IPS-18c (cell line): ENCODE measurements around the gene CD8A.

Source experiments
- H3K4me3 ChIP-seq: 2 replicates; pipeline ENCODE4 v1.7.0; 2013; ENCODE audit warnings: low read depth, mild to moderate bottlenecking, low read length, moderate library complexity; ENCODE audit not compliant: insufficient read depth
- H3K9me3 ChIP-seq: one replicate; pipeline ENCODE4 v1.6.1; 2013; ENCODE audit warnings: mild to moderate bottlenecking, low read length, moderate library complexity; ENCODE audit not compliant: control insufficient read depth, insufficient read depth

The CD8A gene

DNA sequence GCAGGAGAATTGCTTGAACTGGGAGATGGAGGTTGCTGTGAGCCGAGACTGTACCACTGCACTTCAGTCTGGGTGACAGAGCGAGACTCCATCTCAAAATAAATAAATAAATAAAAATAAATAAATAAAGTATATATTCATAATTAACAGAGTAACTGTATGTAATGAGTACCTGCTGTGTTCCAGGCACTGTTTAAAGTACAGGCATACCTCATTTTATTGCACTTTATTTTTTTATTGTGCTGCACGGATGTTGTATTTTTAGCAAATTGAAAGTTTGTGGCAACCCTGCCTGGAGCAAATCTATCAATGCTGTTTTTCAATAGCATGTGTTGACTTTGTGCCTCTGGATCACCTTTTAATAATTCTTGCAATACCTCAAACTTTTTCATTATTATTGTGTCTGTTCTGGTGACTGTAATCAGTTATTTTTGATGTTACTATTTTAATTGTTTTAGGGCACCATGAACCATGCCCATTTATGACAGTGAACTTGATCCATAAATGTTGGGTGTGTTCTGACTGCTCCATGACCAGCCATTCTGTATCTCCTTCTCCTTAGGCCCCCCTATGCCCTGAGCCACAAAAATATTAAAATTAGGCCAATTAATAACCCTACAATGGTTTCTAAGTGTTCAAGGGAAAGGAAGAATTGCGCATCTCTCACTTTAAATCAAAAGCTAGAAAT lies 27.5 kb upstream of the CD8A start:
- H3K4me3 ChIP-seq: no peak overlapping the region

DNA sequence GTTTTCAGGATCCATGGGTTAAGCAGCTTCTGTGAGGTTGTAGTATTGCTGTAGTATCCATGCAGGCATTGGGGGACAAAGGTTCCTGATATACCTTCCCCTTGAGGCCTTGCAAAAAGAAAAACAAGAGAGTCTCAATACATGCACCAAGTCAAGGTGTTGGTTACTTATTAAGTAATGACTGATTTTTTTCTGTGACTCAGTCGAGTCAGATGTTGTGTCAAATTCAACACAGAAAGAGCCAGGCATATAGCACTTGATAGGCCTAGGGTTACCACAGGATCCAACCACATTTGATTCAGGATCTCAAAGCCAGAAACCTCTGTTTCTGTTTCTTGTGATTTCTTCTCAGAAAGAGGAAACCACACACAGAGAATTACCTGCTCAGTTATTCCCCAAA lies 24.9 kb upstream of the CD8A start:
- no peak overlapping the region for H3K4me3 ChIP-seq
- no peaks in the 10 kb centered on the region for H3K9me3 ChIP-seq

More for the DNA sequence above, 27.5 kb upstream of the CD8A start:
- H3K9me3 ChIP-seq: no peaks in the 10 kb centered on the region

DNA sequence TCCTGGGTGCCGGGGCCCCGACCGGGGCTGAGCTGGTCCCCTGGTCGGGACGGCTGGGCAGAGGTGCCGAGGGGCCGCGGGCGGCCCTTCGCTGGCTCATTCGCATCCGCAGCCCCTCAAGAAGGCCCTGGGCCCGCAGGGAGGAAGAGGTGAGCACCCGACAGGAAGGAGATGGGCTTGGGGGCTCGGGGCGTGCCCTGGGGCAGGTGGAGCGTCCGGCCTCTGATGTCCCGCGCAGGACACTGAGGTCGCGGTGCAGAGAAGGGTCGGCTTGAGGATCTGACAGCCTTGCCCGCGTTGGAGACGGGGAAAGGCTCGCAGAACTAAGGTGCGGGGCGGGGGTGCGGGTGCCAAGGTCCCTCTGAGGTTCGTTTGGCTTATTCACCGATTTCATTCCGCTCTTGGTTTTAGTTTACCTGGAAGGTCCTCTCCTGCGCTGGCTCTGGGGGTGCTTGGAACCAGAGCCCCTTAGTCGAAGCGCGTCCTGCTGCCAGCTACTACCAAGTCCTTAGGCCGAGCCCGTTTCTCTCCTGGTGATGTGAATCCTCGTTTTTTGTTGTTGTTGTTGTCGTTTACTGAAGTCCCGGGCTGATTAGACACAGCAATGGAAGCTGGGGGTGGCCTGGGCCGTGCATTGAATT lies 18.9 kb upstream of the CD8A start:
- H3K4me3 ChIP-seq: no peak overlapping the region

DNA sequence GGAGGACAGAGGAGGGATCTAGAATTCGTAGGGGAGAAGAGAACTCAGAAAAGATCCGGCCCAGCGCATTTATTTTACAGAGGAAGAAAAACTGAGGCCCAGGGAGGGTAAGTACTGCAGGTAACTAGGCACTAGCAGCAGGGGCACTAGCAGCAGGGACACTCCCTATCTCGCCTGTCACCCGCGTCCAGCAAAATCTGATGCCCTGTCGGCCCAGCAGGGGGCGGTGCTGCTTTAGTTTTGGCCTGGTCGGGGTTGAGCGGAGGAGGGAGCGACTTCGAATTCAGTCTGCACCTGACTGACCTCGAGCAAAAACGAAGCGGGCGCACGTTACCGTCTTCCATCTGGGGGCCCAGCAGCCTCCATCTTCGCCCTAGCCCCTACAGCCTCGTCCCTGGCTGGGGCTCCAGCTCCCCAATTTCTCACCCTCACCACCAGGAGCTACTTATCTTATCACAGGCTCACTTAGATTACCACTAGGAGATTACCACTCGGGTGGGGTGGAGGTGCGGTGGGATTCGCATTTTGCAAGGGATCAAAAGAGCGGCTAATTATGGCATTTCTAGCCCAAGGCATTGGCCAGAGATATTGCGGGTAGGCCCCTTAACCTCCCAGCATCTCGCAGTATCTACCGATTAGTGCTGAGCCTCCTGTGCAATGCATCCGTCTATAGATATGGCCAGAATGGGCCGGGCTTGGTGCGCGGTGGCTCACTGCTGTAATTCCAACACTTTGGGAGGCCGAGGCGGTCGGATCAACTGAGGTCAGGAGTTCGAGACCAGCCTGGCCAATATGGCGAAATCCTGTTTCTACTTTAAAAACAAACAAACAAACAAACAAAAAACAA lies 17.8 kb upstream of the CD8A start:
- Histone ChIP-seq H3K4me3 (peak overlapping the region; percentile 57; the same call in 1 of the 2 replicates), H3K9me3 (no peaks in the 10 kb centered on the region)

More for the DNA sequence above, 18.9 kb upstream of the CD8A start:
- no peaks in the 10 kb centered on the region for H3K9me3 ChIP-seq

DNA sequence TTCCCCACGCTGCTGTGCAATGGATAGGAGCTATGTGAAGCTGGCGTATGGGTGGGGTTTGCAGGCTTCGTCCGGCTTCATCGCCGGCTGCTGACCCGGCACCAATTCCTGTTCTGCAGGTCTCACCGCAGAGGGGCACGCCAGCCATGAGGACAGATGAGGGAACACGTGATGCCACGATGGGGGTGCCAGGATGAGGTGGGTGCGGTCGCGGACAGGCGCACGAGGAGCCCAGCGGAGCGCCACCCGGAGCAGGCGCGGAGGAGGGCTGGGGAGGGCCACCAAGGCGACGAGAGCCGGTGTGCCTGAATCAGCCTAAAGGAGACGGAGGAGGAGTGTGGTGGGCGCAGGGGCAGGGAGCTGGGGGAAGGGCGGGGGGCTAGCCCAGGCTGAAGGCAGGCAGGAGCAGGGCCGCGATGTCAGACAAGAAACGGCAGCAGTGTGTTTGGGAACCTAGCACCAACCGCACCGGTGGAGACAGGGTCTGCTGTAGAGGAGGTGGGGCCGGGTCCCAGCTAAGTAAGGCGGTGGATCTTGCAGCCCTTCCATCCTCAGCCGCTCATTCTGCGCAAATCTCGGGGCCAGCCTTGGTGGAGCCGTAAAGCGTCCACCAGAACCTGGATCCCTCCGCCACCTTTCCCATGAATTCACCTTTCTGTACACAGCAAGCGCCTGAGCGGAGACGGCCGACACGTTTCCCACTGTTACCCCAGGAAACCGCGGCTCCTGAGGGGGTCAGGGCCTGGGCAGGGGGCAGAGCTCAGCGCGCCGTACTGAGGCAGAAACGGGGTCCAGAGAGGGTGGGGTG lies 17.0 kb upstream of the CD8A start:
- Histone ChIP-seq H3K4me3 (peak overlapping the region; percentile 57), H3K9me3 (no peaks in the 10 kb centered on the region)

DNA sequence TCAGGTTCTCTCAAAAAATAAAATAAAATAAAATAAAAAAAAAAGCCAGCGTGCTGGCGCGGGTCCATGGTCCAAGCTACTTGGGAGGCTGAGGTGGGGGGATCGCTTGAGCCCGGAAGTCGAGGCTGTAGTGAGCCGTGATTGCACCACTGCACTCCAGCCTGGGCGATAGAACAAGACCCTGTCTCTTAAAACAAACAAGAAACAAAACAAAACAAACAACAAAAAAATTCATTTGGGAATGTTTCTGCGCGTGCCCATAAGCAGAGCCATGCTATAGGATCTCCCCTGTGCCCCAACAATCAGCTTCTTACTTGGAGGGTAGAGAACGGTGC lies 16.4 kb upstream of the CD8A start:
- Histone ChIP-seq H3K4me3 (peak overlapping the region; percentile 57; the same call in 1 of the 2 replicates), H3K9me3 (no peaks in the 10 kb centered on the region)

DNA sequence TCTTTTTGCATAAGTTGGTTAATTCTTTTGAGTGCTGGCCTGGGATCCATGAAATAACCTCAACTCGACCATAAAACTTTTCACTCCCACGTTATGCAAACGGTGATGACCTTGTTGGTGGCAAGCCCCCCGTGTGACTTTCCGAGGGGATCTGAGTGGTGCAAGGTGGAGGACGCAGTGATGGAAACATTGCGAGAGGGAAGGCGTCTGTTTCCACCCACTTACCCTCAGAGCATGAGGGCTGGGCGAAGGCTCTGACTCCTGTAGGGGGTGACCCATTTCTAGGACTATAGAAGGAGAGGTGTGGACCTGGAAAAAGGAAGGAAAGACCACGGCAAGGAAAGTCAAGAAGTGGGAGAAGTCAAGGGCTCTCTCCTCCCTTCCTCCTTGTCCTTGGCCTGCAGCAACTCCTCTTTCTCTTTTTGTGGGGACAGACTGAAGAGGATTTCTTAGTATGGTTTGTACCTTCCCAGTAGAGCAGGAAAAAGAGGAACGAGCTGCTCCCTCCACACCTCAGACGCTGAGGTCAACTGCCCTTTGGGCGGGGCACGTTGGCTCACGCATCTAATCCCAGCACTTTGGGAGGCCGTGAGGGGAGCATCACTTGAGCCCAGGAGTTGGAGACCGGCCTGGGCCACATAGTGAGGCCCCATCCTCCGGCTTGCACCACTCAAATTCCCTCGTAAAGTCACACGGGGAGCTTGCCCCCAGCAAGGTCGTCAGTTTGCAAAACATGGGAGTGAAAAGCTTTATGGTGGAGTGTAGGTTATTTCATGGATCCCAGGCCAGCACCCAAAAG lies 15.5 kb upstream of the CD8A start:
- H3K9me3 ChIP-seq: no peaks in the 10 kb centered on the region
- H3K4me3 ChIP-seq: no peak overlapping the region

DNA sequence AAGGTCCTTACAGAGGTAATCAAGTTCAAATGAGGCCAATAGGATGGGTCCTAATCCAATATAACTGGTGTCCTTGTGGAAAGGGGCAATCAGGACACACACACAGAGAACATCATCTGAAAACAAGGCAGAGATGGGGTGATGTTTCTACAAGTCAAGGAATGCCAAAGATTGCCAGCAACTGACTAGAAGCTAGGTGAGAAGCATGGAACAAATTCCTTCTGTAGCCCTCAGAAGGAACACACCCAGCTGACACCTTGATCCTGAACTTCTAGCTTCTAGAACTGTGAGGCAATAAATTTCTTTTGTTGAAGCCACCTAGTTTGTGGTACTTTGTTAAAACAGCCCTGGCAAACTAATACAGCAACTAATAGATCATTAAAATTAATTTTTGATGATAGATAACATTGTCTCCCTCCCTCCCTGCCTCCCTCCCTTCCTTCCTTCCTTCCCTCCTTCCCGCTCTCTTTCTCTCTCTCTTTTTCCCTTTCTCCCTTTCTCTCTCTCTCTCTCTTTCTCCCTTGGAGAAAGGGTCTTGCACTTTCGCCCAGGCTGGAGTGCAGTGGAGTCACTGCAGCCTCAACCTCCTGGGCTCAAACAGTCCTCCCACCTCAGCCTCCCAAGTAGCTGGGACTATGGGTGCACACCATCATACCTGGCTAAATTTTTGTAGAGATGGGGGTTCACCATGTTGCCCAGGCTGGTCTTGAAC lies 10.3 kb upstream of the CD8A start:
- peaks cover 2% of the 10 kb centered on the region for H3K9me3 ChIP-seq
- H3K4me3 ChIP-seq: no peak overlapping the region

DNA sequence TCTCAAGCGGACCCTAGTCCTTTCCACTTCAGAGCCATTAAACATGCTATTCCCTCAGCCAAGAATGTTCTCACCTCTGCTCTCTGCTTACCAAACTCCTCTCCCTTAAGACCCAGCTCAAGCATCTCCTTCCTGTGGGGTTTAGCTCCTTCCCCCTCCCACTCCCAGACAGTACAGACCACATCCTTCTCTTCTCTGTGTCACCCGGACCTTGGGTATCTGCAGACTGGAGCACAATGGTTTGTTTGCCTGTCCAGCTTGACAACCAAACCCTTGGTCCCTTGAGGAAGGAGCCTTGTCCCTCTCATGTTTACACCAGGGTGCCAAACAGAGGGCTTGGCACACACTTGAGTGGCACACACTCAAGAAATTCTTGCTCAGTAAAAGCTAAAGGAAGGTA lies 4.1 kb upstream of the CD8A start:
- Histone ChIP-seq H3K9me3 (peaks cover 5% of the 10 kb centered on the region), H3K4me3 (no peak overlapping the region; the same call in 1 of the 2 replicates)

DNA sequence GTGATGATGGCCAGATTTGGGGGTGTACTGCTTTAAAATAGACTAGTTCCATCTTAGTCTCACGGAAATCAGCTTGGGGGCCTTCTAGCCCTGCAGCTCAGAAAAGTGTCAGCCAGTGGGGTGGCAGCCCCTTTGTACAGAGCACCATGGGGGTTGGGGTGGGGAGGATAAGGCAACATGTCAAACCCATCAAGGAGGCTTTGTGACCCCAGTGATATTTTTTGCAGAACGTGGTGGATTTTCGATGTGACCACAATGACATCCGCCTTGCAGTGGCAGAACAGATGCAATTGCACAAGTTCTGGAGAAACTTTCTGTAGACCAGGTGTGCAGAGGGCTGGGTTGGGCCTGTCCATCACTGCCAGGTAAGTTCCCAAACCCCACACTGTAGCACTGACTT lies 3.0 kb upstream of the CD8A start:
- H3K4me3 ChIP-seq: no peak overlapping the region
- peaks cover 8% of the 10 kb centered on the region for H3K9me3 ChIP-seq

DNA sequence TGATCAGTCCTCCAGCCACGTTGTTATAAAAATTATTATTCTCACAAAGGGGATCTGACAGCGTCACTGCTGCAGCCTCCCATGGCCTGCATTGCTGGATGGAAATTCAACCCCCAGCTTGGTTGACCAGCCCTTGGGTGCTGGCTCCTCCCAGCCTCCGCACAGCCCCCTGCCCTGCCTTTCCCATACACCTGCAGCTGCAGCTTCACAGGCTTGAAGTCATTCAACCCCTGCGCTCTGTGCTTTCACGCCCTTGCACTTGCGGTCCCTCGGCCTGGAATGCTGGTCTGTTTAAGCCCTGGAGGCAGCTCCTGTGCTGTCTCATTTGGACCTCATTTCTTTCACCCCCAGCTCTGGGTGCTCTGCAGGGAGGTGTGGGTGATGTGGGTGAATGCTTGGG lies 860 bp upstream of the CD8A start:
- Histone ChIP-seq H3K4me3 (no peak overlapping the region), H3K9me3 (peaks cover 7% of the 10 kb centered on the region)

DNA sequence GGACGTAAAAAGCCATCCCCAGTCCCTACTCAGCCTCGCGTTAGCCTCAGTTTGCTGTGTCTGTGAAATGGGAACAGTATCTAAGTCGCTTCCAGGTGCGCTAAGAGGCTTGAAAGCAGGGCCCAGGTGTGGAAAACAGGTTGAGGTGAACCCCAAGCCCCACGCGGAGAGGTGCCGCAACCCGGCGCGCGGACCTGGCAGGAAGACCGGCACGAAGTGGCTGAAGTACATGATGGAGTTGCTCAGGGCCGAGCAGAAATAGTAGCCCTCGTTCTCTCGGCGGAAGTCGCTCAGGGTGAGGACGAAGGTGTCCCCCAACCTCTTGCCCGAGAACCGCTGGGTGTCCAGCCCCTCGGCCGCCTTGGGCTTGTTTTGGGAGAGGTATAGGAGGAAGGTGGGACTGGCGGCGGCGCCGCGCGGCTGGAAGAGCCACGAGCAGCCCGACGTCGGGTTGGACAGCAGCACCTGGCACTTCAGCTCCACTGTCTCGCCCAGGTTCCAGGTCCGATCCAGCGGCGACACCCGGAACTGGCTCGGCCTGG lies 508 bp downstream of the CD8A start:
- Histone ChIP-seq H3K4me3 (peak overlapping the region; percentile 21; the same call in 1 of the 2 replicates), H3K9me3 (peaks cover 6% of the 10 kb centered on the region)

DNA sequence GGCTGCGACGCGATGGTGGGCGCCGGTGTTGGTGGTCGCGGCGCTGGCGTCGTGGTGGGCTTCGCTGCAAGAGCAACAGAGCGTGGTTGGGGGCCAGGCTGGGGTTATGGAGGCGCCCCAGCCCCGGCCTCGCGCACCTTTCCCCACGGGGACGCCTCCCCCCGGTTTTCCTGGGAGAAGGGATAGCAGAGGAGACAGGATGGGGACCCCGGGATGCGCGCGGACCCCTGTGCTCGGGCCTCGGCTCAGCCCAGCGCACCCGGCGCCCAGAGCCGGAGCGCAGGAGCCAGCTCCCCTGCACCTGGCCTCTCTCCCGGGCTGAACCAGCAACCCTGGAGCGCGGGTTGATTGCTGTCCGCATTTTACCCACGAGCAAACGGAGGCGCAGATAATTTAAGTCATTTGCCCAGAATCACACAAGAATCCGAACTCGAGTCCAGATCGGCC lies 1.0 kb downstream of the CD8A start:
- Histone ChIP-seq H3K9me3 (peaks cover 6% of the 10 kb centered on the region), H3K4me3 (peak overlapping the region; percentile 31)

DNA sequence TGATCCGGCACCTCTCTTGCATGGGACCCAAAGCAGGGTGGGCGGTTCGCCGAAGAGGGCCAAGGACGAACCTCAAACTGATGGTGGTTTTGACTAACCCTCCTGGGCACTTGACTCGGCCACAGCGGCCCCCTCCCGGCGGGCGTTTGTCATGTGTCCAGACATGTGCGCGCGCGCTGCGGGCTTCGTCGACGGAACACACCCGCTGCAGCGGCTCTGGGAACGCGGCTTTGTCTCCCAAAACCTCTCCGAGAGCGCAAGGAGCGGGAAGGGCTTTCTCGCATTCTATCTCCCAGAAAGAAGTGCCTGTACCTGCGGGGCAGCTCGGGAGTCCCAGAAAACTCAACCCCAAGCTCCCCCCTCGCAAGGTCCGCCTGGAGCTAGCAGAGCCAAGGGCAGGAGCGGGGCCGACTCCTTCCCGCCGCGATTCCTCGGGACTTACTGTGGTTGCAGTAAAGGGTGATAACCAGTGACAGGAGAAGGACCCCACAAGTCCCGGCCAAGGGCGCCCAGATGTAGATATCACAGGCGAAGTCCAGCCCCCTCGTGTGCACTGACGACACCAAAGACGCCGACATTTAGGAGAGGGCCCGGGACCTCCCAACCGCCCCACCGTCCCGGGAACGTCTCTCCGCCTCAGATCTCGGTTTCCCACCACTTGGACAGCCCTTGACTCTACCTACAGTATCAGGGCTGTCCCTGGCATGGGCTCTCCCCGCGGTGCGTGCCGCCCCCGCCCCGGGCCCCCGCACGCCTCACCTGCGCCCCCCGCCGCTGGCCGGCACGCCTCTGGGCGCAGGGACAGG lies 1.6 kb downstream of the CD8A start:
- Histone ChIP-seq H3K4me3 (peak overlapping the region; percentile 31), H3K9me3 (peaks cover 6% of the 10 kb centered on the region)

DNA sequence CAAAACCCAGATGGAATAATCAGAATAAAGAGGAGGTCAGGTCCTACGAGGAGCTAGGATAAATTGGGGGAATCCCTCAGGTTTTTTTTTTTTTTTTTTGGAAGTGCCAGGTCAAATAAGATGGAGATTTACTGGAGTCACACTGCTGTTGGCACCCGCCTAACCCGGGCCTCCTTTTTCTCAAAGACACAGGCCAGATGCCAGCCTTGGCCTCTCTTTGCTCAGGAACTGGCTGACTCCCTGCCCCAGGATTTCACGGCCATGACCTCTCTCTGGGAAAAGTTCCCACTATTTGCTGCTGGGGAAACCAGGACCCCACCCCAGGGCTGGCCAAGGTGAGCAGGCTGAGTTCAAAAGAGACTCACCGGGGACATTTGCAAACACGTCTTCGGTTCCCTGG lies 2.5 kb downstream of the CD8A start:
- Histone ChIP-seq H3K9me3 (peaks cover 6% of the 10 kb centered on the region), H3K4me3 (no peak overlapping the region)
